Left lung (tissue), 10 donors: ENCODE measurements around the gene ATF4. TPM values are rescaled to one million over a fixed set of nuclear protein-coding genes. Genes with fewer than 3 reads are reported as not detected.
A peak's percentile ranks its signal among the peaks of the same experiment; 100 is the strongest.

ENCODE experiments used
- ATAC-seq: fragments of 200-7000 bp; cut with Tn5 transposase; one replicate; pipeline ENCODE4 v1.9.1; 2020; ENCODE audit warnings: moderate library complexity
- DNase-seq, 4 donors: peaks; one replicate each; pipeline ENCODE4 v3.0.0-alpha.2; 2013 to 2020
- H3K27ac ChIP-seq, 2 donors: fragments of 200-600 bp; sonication (generic) in 1 of 2; one replicate each; pipeline versions ENCODE4 v1.5.0 to v1.8.0; 2020 to 2021
- H3K27me3 ChIP-seq, 2 donors: fragments of 200-600 bp; sonication (generic) in 1 of 2; one replicate each; pipeline versions ENCODE4 v1.5.0 to v1.8.0; 2020 to 2021
- H3K36me3 ChIP-seq, 2 donors: fragments of 200-600 bp; sonication (generic) in 1 of 2; one replicate each; pipeline versions ENCODE4 v1.5.0 to v1.8.0; 2020 to 2021
- H3K4me1 ChIP-seq, 2 donors: fragments of 200-600 bp; one replicate each; pipeline ENCODE4 v1.8.0; 2021
- H3K4me3 ChIP-seq, 2 donors: fragments of 200-600 bp; sonication (generic) in 1 of 2; one replicate each; pipeline versions ENCODE4 v1.5.0 to v1.8.0; 2020 to 2021; ENCODE audit warnings: mild to moderate bottlenecking in 1 of 2
- H3K9me3 ChIP-seq, 2 donors: fragments of 200-600 bp; sonication (generic) in 1 of 2; one replicate each; pipeline versions ENCODE4 v1.5.0 to v1.8.0; 2020 to 2021
- CTCF ChIP-seq, 2 donors: fragments of 200-600 bp; sonication (generic) in 1 of 2; IDR thresholded peaks; one replicate each; pipeline versions ENCODE4 v1.5.0 to v1.8.0; 2021; ENCODE audit warnings: antibody characterized with exemption in 2 of 2
- intact Hi-C, 2 donors: fragments of 100-400 bp; cut with DNase I; formaldehyde crosslinking; loops; one replicate each; pipeline versions ENCODE4 v1.11.2 to v1.14.2; 2022
- polyA plus RNA-seq, 6 donors: library from polyadenylated mRNA; unstranded; fragments of 120-200 nt; gene quantifications; one replicate each; pipeline ENCODE4 v1.2.1, GENCODE V29; 2013; ENCODE audit not compliant: insufficient read length in 6 of 6
- total RNA-seq, 2 donors: library from RNA; stranded (reverse); fragmentation: NEBNext Ultra II Directional; extraction: Animal tissue kit (Norgen Biotek cat#: 25700); gene quantifications; one replicate each; pipeline ENCODE4 v1.2.1, GENCODE V29; 2021
- donor health status: DM: no; HTN: yes; CAD: no.
- donor health status: DM: no; HTN: no; CAD: no.

Gene ATF4
- total and polyA plus RNA-seq, 8 donors: 204 to 349 (median 309) TPM

GRCh38 chr22:39477542-39477941 is 42.8 kb upstream of the ATF4 start:
- H3K36me3 ChIP-seq: no peaks in the 10 kb centered on the region
- TF ChIP-seq CTCF (IDR thresholded peaks at IDR 0.05): no peak
- DNase-seq: no peak
- no peaks in the 10 kb centered on the region for H3K27me3 ChIP-seq
- ATAC-seq: no peak
- H3K4me3 ChIP-seq: no peak overlapping the region
- no peak overlapping the region for H3K27ac ChIP-seq
- intact Hi-C loops: no loop called here
- no peaks in the 10 kb centered on the region for H3K9me3 ChIP-seq
- peaks cover 0 to 6% of the 10 kb centered on the region in 2 donors for H3K4me1 ChIP-seq

- no peaks in the 10 kb centered on the region for H3K4me1 ChIP-seq
- H3K9me3 ChIP-seq: no peaks in the 10 kb centered on the region
- no peak for DNase-seq
- intact Hi-C loops: no loop called here
- no peak overlapping the region for H3K27ac ChIP-seq
- no peak for TF ChIP-seq CTCF (IDR thresholded peaks at IDR 0.05)
- no peaks in the 10 kb centered on the region for H3K36me3 ChIP-seq
- no peaks in the 10 kb centered on the region for H3K27me3 ChIP-seq
- peak; percentile 76 for ATAC-seq
- H3K4me3 ChIP-seq: no peak overlapping the region
Observed at GRCh38 chr22:39478441-39478850, 41.9 kb upstream of the ATF4 start.

- no peak for ATAC-seq
Observed at GRCh38 chr22:39479254-39479653, 41.1 kb upstream of the ATF4 start.

GRCh38 chr22:39480557-39480956 is 39.8 kb upstream of the ATF4 start:
- no peaks in the 10 kb centered on the region for H3K9me3 ChIP-seq
- no peaks in the 10 kb centered on the region for H3K36me3 ChIP-seq
- H3K27ac ChIP-seq: no peak overlapping the region
- intact Hi-C loops: no loop called here
- no peaks in the 10 kb centered on the region for H3K27me3 ChIP-seq
- ATAC-seq (no peak), DNase-seq (peak in 1 of 4 donors; percentile 24)
- no peak overlapping the region for H3K4me3 ChIP-seq
- TF ChIP-seq CTCF (IDR thresholded peaks at IDR 0.05): no peak
- no peaks in the 10 kb centered on the region for H3K4me1 ChIP-seq

More at GRCh38 chr22:39479254-39479653, 41.1 kb upstream of the ATF4 start:
- no peak overlapping the region for H3K4me3 ChIP-seq
- no peaks in the 10 kb centered on the region for H3K4me1 ChIP-seq
- H3K9me3 ChIP-seq: no peaks in the 10 kb centered on the region
- no peak overlapping the region for H3K27ac ChIP-seq
- no peaks in the 10 kb centered on the region for H3K36me3 ChIP-seq
- no peak for TF ChIP-seq CTCF (IDR thresholded peaks at IDR 0.05)
- no peaks in the 10 kb centered on the region for H3K27me3 ChIP-seq
- intact Hi-C loops: no loop called here
- no peak for DNase-seq

GRCh38 chr22:39481054-39481453 is 39.3 kb upstream of the ATF4 start:
- no peak for TF ChIP-seq CTCF (IDR thresholded peaks at IDR 0.05)
- no peaks in the 10 kb centered on the region for H3K36me3 ChIP-seq
- intact Hi-C loops: no loop called here
- no peak overlapping the region for H3K4me3 ChIP-seq
- no peaks in the 10 kb centered on the region for H3K27me3 ChIP-seq
- ATAC-seq (no peak), DNase-seq (peak in 1 of 4 donors; percentile 36)
- H3K27ac ChIP-seq: no peak overlapping the region
- H3K9me3 ChIP-seq: no peaks in the 10 kb centered on the region
- no peaks in the 10 kb centered on the region for H3K4me1 ChIP-seq
